CD4-positive, alpha-beta T cell treated with Interleukin-17A for 4 hours (primary cell): ENCODE measurements around the gene PLEKHO1.

ENCODE experiments used
- DNase-seq: peaks from one replicate; pipeline ENCODE4 v3.0.0-alpha.2; 2020; ENCODE audit warnings: mixed read lengths

PLEKHO1 gene

GRCh38 chr1:150150133-150151021 is 661 bp downstream of the PLEKHO1 start:
- peak; percentile 60 for DNase-seq

GRCh38 chr1:150151291-150152181 is 1.8 kb downstream of the PLEKHO1 start:
- peak; percentile 90 for DNase-seq

GRCh38 chr1:150152182-150152536 is 2.4 kb downstream of the PLEKHO1 start:
- DNase-seq = peak; percentile 3

- peak; percentile 3 for DNase-seq
Observed at GRCh38 chr1:150152772-150153456, 3.2 kb downstream of the PLEKHO1 start.

GRCh38 chr1:150154143-150154542 is 4.4 kb downstream of the PLEKHO1 start:
- DNase-seq = no peak

GRCh38 chr1:150155413-150156071 is 5.8 kb downstream of the PLEKHO1 start:
- peak; percentile 4 for DNase-seq

GRCh38 chr1:150156868-150157603 is 7.3 kb downstream of the PLEKHO1 start:
- peak; percentile 3 for DNase-seq

GRCh38 chr1:150159550-150159949 is 9.8 kb downstream of the PLEKHO1 start:
- no peak for DNase-seq

- DNase-seq = peak; percentile 16
Observed at GRCh38 chr1:150160964-150161621, 11.4 kb downstream of the PLEKHO1 start.

GRCh38 chr1:150161747-150162581 is 12.2 kb downstream of the PLEKHO1 start:
- DNase-seq = peak; percentile 38

- DNase-seq = no peak
Observed at GRCh38 chr1:150162582-150162861, 12.8 kb downstream of the PLEKHO1 start.

GRCh38 chr1:150162862-150163706 is 13.4 kb downstream of the PLEKHO1 start:
- DNase-seq = peak; percentile 34

GRCh38 chr1:150164224-150164623 is 14.5 kb downstream of the PLEKHO1 start:
- DNase-seq = no peak

GRCh38 chr1:150164779-150165178 is 15.1 kb downstream of the PLEKHO1 start:
- DNase-seq = no peak

GRCh38 chr1:150165622-150166612 is 16.2 kb downstream of the PLEKHO1 start:
- peak; percentile 73 for DNase-seq

- DNase-seq = peak; percentile 70
Observed at GRCh38 chr1:150168960-150169601, 19.4 kb downstream of the PLEKHO1 start.

- DNase-seq = no peak
Observed at GRCh38 chr1:150171801-150172200, 22.1 kb downstream of the PLEKHO1 start.

- no peak for DNase-seq
Observed at GRCh38 chr1:150173141-150173585, 23.4 kb downstream of the PLEKHO1 start.
